ENCODE measurements around the gene HIP1R.

The HIP1R gene

DNA sequence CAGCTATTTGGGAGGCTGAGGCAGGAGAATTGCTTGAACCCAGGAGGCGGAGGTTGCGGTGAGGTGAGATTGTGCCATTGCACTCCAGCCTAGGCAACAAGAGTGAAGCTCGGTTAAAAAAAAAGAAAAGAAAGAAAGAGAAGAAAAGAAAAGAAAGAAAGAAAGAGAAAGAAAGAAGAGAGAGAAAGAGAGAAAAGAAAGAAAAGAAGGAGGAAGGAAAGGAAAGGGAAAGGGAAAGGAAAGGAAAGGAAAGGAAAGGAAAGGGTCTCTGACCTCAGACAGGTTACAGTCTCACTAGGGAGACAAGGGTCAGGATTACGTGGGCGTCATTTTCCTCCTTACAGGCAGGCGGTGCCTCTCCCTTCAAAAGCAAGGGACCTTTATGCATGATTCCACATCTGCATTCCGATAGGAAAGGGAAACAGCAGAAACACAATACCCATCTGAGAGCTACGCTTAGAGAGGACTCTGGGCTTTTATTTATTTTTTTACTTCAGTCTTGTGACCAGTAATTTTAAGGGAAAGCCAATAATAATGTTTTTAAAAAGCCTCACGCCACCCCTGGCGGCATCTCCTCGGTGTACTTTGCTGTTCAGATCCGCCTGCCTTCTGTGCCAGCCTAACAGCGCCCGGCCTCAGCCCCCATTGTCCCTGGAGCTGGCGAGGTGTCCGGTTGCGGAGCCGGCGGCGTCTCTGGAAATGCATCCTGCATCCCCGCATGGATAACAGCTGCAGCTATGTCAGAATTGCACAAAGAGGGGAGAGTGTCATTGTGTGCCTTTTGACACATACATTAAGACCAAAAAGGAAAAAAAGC, 945 bp upstream of the HIP1R start:
- peak; percentile 86 for DNase-seq (ENCODE audit: low spot score)

DNA sequence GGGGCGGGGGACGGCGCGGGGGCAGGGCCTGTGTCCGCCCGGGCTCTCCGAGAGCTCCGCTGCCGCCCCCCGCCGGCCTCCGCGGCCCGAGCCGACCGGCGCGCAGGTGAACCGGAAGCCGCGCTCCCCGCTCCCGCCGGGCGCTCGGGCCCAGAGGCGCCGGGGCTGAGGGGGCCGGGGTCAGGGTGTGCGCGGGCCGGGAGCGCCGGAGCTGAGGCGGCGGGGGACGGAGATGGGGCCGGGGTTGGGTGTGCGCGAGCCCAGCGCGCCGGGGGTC, 431 bp downstream of the HIP1R start:
- DNase-seq (ENCODE audit: low spot score), result peak; percentile 42

DNA sequence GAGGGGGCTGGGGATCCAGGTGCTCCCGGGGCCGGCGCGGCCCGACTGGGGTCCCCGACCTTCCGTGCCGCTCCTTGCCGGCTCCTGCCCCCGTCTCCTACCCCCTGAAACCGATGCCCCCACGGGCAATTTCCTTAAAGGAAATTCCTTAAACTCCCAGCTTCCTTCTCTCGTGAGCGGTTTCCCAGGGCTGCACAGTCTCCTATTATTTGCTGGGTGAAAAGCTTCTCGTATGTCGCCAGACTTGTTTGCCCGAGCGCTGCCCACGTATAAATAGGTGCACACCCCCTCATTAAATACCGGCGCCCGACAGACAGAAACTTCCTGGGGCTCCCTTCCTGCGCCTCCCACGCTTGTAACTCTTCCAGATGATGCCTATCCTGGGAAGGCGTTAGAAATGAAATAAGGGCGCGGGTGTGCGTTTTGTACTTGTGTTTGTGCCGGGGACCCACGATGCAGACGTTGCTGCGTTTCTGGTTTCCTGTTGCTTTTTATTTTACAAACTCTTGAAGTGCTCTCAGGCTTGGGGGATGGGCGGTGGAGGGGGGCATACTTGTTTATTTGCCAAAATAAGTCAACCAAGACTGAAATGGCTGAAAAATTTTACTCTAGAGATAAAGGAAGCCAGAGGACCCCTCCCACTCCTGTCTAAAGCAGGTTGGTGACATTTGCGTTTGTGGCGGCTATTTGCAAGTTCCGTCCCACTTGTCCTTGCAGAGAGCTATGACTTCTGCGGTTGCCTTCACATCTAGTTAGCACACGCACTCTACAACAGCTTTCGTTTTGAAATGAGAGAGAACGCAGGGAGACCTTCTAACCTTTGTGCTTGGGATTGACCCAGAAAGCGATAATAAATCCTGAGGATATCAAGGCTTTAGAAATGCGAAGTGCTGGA, 1.0 kb downstream of the HIP1R start:
- DNase-seq (ENCODE audit: low spot score), result peak; percentile 67

DNA sequence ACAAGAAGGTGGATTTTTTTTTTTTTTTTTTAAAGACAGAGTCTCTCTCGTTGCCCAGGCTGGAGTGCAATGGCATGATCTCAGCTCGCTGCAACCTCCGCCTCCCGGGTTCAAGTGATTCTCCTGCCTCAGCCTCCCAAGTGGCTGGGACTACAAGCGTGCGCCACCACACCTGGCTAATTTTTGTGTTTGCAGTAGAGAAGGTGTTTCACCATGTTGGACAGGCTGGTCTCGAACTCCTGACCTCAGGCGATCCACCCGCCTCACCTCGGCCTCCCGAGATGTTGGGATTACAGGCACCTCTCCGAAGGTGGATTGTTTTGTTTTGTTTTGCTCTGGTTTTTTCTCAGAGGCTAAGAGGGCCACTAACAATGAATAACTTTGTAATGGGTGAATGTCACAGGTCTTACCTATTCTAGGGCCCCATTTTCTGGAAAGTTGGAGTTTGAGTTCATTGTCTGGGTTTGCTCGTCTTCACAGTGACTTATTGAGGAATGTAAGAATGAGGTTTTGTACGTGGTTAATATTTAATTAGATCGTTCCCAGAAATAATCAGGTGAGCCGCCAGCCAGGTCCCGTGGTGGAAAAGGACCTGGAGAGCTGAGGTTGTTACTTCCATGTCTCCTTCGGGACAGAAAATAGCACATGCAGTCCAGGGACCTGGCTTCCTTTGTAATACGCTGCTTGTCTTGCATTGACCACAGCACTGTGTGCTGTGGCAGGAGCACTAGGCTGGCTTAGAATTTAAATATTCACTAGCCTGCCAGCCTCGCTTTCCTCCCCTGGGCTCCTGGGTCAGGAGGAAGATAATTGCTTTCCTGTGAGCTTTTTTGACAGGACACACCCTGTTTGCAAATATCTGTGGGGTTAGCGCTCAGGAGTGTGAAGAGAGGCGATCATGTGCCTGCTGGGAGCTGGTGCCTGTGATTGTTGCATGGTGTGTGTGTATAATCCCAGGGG, 2.3 kb downstream of the HIP1R start:
- peak; percentile 94 for DNase-seq (ENCODE audit: low spot score)

DNA sequence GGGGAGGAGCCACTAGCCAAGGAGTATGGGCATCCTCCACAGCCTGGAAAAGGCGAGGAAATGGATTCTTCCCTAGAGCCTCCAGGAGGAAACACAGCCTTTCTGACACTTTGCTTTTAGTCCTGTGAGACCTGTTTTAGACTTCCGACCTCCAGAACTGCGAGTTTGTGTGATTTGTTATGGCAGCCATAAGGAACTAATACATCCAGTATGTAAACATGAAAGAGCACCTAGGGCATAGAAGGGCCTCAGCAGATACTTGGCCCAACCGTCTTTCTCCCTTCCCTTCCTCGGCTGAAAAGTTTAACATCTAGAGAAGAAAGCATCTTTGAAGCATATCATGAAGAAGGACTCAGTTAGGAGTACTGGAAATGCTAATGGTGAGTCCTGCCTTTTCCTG, 3.6 kb downstream of the HIP1R start:
- no peak for DNase-seq (ENCODE audit: low spot score)

DNA sequence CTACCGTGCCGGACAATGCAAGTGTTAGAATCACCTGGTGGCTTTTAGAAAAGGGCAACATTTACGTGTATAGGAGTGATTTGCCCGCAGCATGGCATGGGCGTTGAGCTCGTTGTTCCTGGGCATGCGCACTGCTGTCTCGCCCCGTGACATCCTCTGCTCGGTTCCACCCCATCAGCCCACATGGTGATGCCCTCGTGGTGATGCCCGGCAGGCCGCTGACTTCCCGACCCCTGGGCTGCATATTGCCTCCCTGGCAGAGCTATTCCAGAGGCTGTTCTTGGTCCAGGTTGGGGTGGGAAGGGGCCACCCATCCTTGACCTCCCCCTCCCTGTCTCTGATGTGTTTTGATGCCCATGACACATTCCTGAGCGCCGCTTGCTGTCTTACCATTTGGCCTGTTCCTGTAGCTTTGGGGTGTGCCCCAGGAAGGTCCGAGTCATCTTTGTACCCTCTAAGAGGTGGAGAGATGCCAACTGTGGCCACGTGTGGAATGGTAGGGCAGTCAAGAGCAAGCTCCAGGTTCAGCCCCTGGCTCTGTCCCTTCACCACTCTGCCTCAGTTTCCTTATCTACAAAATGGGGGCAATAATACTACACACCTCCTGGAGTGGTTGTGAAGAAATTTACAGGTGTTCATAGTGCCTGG, 4.8 kb downstream of the HIP1R start:
- peak; percentile 58 for DNase-seq (ENCODE audit: low spot score)

DNA sequence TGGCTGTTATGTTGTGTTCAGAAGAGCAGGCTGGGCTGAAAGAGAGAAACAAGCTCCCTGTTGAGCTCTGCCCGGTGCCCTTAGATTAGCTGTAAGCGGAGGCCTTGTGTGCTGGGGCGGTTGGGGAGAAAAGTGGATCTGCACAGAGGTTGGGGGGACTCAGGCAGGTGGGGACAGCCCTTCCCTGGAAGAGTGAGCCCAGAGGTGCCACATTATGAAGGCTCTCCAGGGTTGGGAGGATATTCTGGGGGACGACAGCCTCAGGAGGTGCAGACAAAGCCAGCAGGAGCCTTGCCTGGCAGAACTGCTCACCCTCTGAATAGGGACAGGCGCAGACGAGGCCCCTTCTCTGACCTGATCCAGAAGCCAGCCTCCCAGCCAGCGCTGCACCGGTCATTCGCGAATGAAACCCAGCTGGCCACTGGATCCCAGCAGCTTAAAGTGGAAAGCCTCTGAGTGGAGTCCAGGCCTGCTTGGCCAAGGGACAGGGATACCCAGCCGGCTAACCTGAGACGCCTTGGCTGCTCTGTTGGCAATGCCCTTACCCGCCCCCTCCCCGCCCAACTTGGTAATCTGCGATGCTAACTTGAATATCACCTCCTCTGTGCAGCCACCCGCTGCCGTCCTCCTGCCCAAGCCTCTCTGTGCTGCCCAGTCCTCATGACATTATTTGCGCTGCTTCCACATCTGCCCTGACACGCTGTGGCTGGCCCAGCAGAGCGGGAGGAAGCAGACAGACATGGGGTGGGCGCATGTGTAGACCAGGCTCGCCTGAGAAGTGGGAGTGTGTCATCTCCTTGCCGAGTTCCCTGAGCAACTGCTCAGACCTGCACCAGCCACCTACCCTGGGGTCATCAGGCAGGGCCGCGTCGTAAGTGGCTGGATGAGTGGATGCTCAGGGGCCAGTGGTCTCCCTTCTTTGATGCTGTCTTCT, 5.6 kb downstream of the HIP1R start:
- peak; percentile 75 for DNase-seq (ENCODE audit: low spot score)

DNA sequence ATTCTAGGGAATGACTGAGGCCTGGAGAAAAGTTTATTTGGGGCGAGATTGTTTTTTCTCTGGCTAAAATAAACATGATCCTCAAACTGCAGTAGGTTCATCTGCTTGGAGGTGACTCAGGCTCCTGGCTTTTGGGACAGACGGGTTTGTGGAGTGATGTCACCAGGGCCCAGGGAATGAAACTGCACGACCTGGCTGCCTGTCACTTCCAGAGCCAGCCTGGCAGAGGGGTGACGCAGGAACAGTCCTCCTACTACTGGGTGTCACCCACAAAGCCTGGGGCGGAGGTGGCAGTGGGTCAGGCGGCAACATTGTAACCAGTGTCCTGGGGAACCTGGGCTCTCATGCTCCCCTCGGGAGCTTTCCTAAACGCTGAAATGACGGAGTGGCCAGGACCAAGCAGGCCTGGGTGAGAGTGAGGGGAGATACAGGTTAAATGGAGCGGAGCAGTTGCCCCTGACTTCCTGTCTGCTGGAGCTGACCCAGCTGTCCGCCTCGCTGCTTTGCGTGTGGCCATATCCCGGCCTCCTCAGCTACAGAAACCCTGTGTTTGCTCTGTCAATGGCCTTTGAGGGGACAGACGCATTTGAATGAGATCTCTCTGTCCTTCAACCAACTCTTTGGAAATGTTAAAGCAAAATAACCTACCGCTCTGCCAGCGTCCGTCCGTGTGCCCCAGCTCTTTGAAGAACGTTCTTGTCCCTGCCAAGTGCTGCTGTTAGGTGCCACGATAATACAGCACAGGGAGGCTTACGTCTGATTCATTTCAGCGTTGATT, 6.5 kb downstream of the HIP1R start:
- DNase-seq (ENCODE audit: low spot score), result peak; percentile 91

DNA sequence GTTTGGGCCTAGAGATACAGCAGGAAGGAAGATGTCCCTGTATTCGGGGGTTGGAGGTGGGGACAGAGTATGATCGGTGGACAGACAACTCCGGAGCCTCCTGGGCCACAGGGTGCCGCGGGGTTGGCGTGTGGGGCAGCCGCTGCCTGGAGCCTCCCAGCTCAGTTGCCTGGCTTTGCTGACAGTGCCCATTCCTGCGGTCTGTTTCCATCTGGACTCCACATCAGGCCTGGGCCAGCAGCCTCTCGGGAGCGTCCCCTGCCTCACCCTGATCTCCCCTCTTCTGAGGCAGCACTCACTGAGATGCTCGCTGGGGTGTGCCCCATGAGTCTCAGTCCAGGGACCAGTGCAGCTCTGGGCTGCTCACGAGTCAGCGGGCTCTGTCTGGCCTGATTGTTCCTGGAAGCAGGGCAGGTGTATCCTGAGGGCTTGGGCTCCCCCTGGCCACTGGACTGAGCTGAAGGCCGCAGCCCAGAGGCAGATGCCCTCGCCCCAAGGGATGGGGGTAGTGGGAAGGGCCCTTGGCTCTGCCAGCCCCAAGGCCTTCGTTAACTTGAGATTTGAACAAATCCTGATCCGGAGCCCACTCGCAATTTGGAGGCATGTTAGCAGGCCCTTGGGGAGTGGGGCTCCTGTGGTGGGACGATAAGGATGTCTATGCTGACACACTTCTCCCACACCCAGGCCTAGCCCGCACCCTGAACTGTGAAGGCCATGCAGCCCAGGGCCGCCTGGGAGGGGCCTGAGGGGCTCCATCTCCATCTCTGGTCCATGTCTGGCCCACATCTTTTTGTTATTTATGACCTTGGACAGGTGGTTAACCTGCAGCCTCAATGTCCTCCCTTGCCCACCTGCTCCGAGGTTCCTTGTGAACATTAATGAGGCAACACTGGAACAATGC, 7.5 kb downstream of the HIP1R start:
- peak; percentile 57 for DNase-seq (ENCODE audit: low spot score)

DNA sequence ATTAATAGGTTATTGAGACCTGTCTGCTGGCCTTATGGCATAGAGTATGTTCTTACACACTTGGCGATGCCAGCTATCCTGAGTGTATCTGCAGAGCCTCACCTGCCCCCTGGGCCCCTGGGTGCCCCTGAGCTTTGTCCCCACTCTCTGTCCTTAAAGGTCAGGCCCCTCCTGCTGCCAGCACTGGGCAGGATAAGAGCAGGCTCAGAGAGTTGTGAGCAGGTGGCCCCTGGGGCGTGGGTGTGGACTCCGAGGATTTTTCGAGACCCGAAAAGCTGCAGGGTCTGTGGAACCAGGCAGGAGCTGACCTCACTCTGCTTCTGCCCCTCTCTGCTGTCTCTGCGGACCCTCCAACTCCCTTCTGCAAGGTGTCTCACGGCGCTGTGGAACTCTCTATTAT, 8.2 kb downstream of the HIP1R start:
- DNase-seq (ENCODE audit: low spot score), result no peak

DNA sequence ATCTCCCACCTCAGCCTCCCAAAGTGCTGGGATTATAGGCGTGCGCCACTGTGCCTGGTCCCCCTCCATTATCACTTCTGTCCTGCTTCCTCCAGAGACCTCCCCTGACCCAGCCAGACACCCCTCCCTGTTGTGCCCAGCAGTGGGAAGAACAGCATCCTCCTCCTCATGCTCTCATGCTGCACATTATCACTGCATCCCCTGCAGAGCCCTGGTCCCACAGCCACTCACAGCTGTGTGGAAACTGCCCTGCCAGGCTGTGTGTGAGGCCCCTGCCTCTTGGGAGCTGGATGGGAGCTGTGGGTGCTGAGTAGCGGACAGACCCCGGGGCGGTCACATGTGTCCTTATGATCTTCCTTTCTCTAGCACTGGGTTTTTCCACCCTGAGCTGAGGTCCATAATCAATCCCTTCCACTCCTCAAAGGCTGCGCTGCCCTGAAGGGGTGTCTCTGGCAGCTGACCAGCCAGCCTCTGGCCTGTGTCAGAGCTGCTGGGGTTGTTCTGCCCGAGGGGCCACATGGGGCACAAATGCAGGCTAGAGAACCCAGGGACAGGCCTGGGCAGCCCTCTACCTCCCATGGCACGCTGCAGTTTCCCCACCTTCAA, 9.2 kb downstream of the HIP1R start:
- DNase-seq (ENCODE audit: low spot score), result no peak

DNA sequence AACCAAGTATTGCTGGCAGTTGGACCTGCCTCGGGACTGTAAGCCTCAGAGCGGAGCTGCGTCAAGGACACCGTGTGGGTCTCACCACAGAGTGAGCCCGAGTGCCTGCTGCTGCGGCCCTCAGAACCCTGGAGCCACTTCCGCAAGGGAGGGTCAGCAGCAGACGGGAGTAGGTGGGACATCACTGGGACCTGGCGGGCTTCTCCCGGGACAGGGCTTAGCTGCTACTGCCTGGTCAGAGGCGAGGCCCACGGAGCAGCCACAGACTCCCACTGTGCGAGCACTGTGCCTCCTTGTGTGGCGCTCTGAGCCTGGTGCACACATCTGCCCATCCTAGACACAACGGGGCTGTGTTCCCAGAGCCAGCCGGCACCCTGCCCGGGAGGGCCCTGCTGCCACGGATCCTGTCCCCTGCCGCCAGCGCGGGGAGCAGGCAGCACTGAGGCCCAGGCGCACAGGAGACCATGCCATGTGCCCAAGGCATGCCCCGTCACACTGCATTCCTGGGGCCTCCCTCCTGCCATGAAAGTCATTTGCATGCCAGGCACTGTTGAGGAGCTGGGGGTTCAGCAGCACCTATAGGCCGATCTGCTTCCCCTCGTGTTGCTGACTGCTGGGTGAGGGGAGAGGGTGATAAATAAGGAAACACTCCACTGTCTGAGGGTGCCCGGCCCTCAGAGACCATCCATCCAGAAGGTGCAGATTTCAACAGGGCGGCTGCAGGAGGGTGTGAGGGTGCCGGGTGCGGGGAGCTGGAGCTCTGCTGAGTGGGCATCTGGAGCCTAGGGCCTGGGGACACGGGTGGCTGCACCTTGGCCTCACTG, 10.0 kb downstream of the HIP1R start:
- no peak for DNase-seq (ENCODE audit: low spot score)

DNA sequence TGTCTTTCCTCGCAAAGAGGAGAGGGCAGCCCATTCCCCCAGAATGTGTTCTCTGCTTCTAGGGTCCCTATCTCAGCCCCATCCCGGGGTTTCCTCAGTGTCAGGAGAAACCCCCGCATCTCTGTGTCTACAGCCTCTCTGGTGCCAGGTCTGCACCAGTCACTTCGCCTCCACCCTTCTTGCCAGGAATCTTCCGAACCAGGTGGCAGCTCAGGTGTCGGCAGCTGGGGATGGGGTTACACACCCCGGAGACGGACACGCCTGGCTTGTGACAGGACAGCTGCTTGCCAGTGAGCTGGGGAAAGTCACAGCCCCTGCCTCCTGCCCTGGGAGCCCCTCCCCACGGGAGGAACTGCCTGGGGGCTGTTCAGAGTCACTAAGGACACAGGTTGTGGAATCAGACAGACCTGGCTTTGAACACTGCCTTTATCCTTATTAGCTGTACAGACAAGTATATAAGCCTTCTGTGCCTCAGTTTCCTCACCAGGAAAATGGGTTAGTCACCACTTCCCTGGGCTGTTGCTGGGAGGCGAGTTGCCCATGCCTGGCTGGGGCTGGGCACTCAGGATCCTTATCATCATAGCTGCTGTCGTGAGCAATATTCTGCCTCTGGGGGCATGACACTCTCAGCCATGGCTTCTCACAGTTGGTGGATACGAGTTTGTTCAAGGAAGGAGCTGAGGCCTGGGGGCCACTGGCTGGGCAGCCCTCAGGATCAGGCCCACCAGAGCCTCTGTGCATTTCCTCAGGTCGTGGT, 10.8 kb downstream of the HIP1R start:
- DNase-seq (ENCODE audit: low spot score), result no peak

DNA sequence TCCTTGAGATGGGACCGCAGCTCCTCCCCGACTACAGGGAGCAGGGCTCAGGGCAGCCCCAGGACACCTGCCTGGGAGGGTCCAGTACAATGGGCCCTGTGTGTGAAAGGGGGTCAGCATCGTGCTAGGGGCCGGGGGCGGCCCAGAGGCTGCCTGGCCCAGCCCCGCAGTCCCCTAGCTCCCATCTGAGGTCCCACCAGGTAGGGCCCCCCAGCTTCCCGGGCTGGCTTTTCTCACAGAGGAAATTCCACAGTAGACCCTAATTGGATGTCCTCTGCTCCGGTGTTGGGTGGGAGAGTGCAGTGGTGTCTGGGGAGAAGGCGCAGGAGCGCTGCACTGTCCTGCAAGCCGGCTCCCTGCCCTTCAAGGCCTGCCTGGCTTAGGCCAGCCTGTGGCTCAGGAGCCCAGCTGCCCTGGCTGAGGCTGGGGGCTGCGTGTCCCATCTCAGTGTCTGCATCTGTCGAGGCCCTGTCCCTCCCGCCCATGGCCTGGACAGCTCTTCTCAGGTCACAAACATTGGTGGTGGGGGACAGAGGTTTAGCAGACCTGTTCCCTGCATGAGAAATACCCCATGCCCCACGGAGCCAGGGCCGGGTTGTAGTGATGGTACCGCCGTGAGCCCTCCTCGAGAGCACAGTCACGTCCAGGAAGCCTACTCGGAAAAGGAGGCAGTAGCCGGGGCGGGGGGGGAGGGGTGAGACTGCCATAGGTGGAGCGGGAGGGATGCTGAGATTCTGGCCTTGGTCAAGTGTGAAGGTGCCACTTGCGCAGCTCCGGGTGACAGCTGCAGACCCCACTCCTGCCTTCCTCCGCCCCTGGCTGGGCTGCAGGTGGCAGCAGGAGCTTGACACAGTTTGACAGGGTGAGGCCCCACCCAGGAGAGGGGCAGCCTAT, 11.6 kb downstream of the HIP1R start:
- no peak for DNase-seq (ENCODE audit: low spot score)

DNA sequence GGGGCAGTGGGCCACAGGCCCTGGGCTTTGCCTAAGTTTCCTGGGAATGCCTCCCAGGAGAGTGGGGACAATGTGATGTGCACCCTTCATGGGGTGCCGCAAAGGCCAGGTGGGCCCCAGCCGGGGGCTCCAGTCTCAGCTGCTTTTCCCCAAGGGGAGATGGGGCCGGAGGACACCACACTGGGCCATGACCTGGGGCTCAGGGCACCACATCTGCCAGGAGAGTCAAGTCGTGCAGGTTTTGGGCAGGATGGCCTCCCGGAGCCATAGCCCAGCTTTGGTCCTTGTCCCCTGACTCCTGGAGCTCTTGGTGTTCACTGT, 12.2 kb downstream of the HIP1R start:
- DNase-seq (ENCODE audit: low spot score), result no peak

DNA sequence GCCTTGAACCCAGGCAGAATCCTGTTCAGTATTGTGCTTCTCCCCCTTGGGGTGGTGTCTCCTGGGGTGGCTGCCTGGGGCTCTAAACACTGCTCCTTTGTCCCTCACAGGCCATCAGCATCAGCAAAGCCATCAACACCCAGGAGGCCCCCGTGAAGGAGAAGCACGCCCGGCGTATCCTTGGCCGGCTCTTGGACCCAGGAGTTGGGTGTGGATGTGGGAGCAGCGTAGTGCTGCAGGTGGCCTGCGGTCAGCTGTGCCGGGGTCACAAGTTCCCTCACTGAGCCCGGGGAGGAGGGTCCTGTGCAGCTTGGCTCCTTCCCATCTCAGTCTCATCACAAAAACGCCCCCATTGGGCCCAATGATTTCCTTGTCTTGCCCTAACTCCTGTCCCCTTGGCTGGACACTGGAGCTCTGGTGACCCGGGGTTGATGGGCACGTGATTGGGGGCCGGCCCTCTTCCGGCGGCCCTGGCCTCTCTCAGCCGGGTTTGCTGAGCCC, 12.7 kb downstream of the HIP1R start:
- no peak for DNase-seq (ENCODE audit: low spot score)
